Activated naive CD8-positive, alpha-beta T cell treated with anti-CD3 and anti-CD28 coated beads, Interleukin-2, amount 50 U/mL, for 24 hours (primary cell): ENCODE measurements around the gene WIPI1.
A peak's percentile ranks its signal among the peaks of the same experiment; 100 is the strongest.

ENCODE experiments used
- ATAC-seq: fragments of 150-1000 bp; cut with Tn5 transposase; one replicate; pipeline ENCODE4 v1.10.0; 2021
- DNase-seq: peaks from one replicate; pipeline ENCODE4 v3.0.0; 2021
- H3K27ac Mint-ChIP-seq: one replicate; pipeline ENCODE4 v1.8.0; 2021; ENCODE audit warnings: mild to moderate bottlenecking, mixed read lengths
- H3K27me3 Mint-ChIP-seq: one replicate; pipeline ENCODE4 v1.8.0; 2021; ENCODE audit warnings: mixed read lengths
- H3K36me3 Mint-ChIP-seq: one replicate; pipeline ENCODE4 v1.8.0; 2021; ENCODE audit warnings: low read depth, mixed read lengths
- H3K4me1 Mint-ChIP-seq: one replicate; pipeline ENCODE4 v1.8.0; 2021; ENCODE audit warnings: mixed read lengths
- H3K4me3 Mint-ChIP-seq: one replicate; pipeline ENCODE4 v1.8.0; 2021; ENCODE audit warnings: mild to moderate bottlenecking, moderate library complexity, mixed read lengths
- H3K9me3 Mint-ChIP-seq: one replicate; pipeline ENCODE4 v1.8.0; 2021; ENCODE audit warnings: mixed read lengths

The WIPI1 gene

GRCh38 chr17:68435876-68436842, 21.1 kb downstream of the WIPI1 start:
- no peaks in the 10 kb centered on the region for H3K27me3 Mint-ChIP-seq
- H3K36me3 Mint-ChIP-seq, result peaks cover 2% of the 10 kb centered on the region
- peak; percentile 87 for ATAC-seq
- peak overlapping the region; percentile 90 for H3K27ac Mint-ChIP-seq
- peaks cover 51% of the 10 kb centered on the region for H3K4me1 Mint-ChIP-seq
- H3K4me3 Mint-ChIP-seq, result peak overlapping the region; percentile 37
- no peaks in the 10 kb centered on the region for H3K9me3 Mint-ChIP-seq
- DNase-seq, result peak; percentile 86

- peaks cover 2% of the 10 kb centered on the region for H3K36me3 Mint-ChIP-seq
- no peaks in the 10 kb centered on the region for H3K9me3 Mint-ChIP-seq
- DNase-seq (no peak), ATAC-seq (no peak)
- no peak overlapping the region for H3K27ac Mint-ChIP-seq
- no peaks in the 10 kb centered on the region for H3K27me3 Mint-ChIP-seq
- no peak overlapping the region for H3K4me3 Mint-ChIP-seq
- H3K4me1 Mint-ChIP-seq, result peaks cover 43% of the 10 kb centered on the region
These were observed 21.9 kb downstream of the WIPI1 start for GRCh38 chr17:68435361-68435760.

GRCh38 chr17:68433911-68434508, 23.3 kb downstream of the WIPI1 start:
- DNase-seq, result no peak
- no peak overlapping the region for H3K27ac Mint-ChIP-seq
- H3K4me1 Mint-ChIP-seq, result peaks cover 37% of the 10 kb centered on the region
- H3K4me3 Mint-ChIP-seq, result no peak overlapping the region
- H3K9me3 Mint-ChIP-seq, result no peaks in the 10 kb centered on the region
- no peak for ATAC-seq
- H3K27me3 Mint-ChIP-seq, result no peaks in the 10 kb centered on the region
- peaks cover 5% of the 10 kb centered on the region for H3K36me3 Mint-ChIP-seq

DNA sequence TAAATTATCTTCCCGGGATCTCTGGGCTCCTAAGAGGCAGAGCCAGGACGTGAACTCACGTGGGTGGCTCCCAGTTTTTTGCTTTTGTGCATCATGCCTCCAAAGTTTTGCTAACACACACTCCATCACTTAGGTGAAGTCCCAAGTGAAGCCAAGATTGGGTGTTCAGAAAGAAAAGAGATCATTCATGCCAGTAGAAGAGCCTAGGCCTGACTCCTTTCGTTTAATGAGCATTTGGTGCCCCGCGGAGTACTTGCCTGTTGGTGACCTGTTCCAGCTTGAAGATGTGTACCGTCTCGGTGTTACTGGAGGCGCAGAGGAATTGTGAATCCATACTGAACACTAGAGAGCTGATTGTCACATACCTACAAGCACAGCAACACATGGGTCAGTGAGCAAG, 24.1 kb downstream of the WIPI1 start:
- DNase-seq (no peak), ATAC-seq (no peak)
- no peak overlapping the region for H3K27ac Mint-ChIP-seq
- peaks cover 5% of the 10 kb centered on the region for H3K36me3 Mint-ChIP-seq
- peaks cover 30% of the 10 kb centered on the region for H3K4me1 Mint-ChIP-seq
- H3K4me3 Mint-ChIP-seq, result no peak overlapping the region
- H3K9me3 Mint-ChIP-seq, result no peaks in the 10 kb centered on the region
- no peaks in the 10 kb centered on the region for H3K27me3 Mint-ChIP-seq

DNA sequence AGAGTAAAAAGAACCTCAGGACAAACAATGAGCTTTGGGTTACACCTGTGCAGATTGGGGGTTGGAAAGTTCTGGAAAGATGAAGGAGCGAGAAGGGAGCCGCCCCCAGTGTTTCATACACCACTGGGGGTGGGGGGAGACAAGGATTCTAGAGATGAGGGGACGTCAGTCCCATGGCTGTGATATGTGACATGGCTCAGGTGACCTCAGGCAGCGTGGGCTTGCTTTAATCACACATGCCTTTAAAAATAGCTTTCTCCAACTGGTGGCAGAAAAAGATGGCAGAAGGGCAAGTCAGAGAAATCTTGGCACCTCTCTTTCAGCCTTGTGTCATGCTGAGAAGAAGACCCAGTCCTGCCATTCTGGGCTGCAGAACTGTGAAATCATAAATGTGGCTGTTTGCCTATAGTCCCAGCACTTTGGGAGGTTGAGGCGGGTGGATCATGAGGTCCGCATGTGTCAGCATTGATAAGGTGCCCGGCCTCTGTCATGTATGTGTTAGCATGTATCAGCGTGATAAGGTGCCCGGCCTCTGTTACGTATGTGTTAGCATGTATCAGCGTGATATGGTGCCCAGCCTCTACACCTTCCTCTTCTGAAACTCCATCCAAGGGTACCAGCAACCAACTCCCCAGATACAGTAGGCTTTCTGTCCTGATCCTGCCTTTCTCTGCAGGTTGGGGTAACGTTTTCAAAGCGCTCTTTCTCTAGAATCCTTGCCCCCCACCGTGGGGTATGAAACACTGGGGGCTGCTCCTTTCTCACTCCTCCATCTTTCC, 25.0 kb downstream of the WIPI1 start:
- no peak for DNase-seq
- H3K27me3 Mint-ChIP-seq, result no peaks in the 10 kb centered on the region
- no peak overlapping the region for H3K4me3 Mint-ChIP-seq
- ATAC-seq, result no peak
- H3K27ac Mint-ChIP-seq, result no peak overlapping the region
- peaks cover 5% of the 10 kb centered on the region for H3K36me3 Mint-ChIP-seq
- peaks cover 21% of the 10 kb centered on the region for H3K4me1 Mint-ChIP-seq
- no peaks in the 10 kb centered on the region for H3K9me3 Mint-ChIP-seq

DNA sequence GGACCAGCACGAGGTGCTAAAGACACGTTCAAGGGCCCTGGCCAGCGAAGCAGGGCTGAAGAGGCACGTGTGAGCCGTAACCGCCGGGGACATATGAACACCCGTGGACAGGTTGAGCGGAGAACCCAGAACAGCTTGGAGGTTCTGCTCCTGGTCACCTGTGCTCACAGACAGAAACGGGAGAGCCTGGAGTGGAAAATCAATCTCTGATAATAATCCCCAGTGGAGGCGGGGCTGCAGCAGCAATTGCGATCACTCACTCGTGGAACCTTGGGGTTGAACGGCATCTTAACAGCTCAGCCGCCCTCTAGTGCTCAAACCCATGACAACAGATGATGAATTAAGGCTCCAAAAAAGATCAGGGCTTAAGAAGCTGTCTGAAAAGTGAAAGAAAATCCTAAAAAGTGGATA, 25.6 kb downstream of the WIPI1 start:
- Mint-ChIP-seq H3K9me3 (no peaks in the 10 kb centered on the region), H3K4me1 (peaks cover 15% of the 10 kb centered on the region), H3K27me3 (no peaks in the 10 kb centered on the region), H3K27ac (no peak overlapping the region), H3K36me3 (peaks cover 5% of the 10 kb centered on the region), H3K4me3 (no peak overlapping the region)
- ATAC-seq, result no peak
- DNase-seq, result peak; percentile 32

DNA sequence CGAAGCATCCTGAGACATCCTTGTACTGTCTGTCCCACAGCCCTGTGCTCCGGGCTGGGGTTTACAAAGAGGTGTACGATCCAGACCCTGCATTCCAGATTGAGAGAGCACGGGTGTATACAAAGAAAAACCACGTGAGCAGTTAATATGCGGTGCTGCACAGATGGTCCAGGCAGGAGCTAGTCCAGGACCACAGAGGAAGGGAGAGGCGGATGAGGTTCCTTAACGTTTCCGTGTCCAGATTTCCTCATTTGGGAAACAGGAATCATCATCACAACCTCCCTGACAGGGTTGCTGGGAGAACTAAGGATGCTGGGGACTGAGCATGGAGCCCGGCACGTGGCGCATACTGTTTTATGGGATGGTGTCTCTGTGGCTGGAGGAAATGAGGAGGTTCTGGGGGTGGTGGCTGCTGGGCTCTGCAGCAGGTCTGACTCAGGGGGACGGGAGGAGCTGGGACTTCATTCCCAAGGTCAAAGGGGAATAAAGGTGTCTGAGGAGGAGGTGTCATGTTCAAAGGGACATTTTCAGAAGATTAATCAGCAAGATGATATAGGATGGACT, 26.2 kb downstream of the WIPI1 start:
- ATAC-seq (no peak), DNase-seq (no peak)
- no peak overlapping the region for H3K4me3 Mint-ChIP-seq
- no peaks in the 10 kb centered on the region for H3K9me3 Mint-ChIP-seq
- H3K36me3 Mint-ChIP-seq, result peaks cover 5% of the 10 kb centered on the region
- H3K4me1 Mint-ChIP-seq, result peaks cover 9% of the 10 kb centered on the region
- H3K27ac Mint-ChIP-seq, result no peak overlapping the region
- no peaks in the 10 kb centered on the region for H3K27me3 Mint-ChIP-seq

DNA sequence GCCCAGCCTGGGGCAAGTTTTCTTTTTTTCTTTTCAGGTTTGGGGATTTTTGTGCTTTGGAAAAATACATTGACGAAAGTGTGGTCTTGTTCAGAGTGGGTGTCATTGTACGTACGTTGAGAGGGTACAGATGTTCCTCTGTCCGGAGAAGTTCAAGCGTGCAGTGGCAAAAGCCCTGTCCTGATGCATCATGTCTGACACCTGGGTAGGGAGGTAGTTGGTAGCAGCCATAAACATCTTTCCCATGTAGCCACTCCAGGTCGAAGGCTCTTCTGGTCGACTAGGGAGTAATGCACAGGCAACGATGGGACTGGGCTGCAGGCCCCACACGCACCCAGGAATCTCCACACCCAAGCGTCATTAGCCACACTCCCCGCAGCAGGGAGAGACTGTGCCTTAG, 27.4 kb downstream of the WIPI1 start:
- Mint-ChIP-seq H3K27ac (no peak overlapping the region), H3K4me3 (no peak overlapping the region), H3K9me3 (no peaks in the 10 kb centered on the region), H3K4me1 (peaks cover 4% of the 10 kb centered on the region), H3K36me3 (peaks cover 3% of the 10 kb centered on the region), H3K27me3 (no peaks in the 10 kb centered on the region)
- DNase-seq, result no peak
- no peak for ATAC-seq

GRCh38 chr17:68428498-68429172, 28.7 kb downstream of the WIPI1 start:
- DNase-seq (no peak), ATAC-seq (no peak)

DNA sequence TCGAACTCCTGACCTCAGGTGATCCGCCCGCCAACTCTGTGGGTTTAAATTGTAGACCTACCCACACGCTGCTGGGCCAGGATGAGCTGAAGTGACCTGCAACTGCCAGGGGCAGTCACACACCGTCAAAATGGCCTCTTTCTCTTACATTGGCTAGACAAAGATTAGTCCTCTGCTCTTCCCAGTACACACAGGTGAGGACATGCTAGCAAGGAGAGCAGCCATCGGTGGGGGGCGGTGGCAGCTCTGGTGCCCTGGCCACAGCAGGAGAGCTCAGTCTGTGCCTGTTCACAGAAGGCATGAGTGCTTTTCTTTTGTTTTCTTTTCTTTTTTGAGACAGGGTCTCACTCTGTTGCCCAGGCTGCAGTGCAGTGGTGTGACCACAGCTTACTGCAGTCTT, 29.7 kb downstream of the WIPI1 start:
- Mint-ChIP-seq H3K9me3 (no peaks in the 10 kb centered on the region), H3K4me3 (no peak overlapping the region), H3K27ac (no peak overlapping the region), H3K36me3 (peaks cover 3% of the 10 kb centered on the region), H3K27me3 (no peaks in the 10 kb centered on the region), H3K4me1 (peaks cover 4% of the 10 kb centered on the region)
- no peak for ATAC-seq
- no peak for DNase-seq

More at GRCh38 chr17:68428498-68429172, 28.7 kb downstream of the WIPI1 start:
- peaks cover 3% of the 10 kb centered on the region for H3K36me3 Mint-ChIP-seq
- H3K9me3 Mint-ChIP-seq, result no peaks in the 10 kb centered on the region
- H3K27me3 Mint-ChIP-seq, result no peaks in the 10 kb centered on the region
- peaks cover 4% of the 10 kb centered on the region for H3K4me1 Mint-ChIP-seq
- no peak overlapping the region for H3K4me3 Mint-ChIP-seq
- no peak overlapping the region for H3K27ac Mint-ChIP-seq

GRCh38 chr17:68425979-68426378, 31.3 kb downstream of the WIPI1 start:
- Mint-ChIP-seq H3K9me3 (no peaks in the 10 kb centered on the region), H3K36me3 (peaks cover 3% of the 10 kb centered on the region), H3K4me3 (no peak overlapping the region), H3K27me3 (no peaks in the 10 kb centered on the region), H3K27ac (no peak overlapping the region), H3K4me1 (no peaks in the 10 kb centered on the region)
- DNase-seq, result no peak
- no peak for ATAC-seq

GRCh38 chr17:68424861-68425260, 32.4 kb downstream of the WIPI1 start:
- Mint-ChIP-seq H3K9me3 (no peaks in the 10 kb centered on the region), H3K4me3 (no peak overlapping the region), H3K27me3 (no peaks in the 10 kb centered on the region), H3K4me1 (no peaks in the 10 kb centered on the region), H3K27ac (no peak overlapping the region), H3K36me3 (peaks cover 7% of the 10 kb centered on the region)
- no peak for DNase-seq
- no peak for ATAC-seq

- ATAC-seq, result no peak
- H3K36me3 Mint-ChIP-seq, result peaks cover 6% of the 10 kb centered on the region
- H3K4me3 Mint-ChIP-seq, result no peak overlapping the region
- H3K4me1 Mint-ChIP-seq, result no peaks in the 10 kb centered on the region
- H3K9me3 Mint-ChIP-seq, result no peaks in the 10 kb centered on the region
- DNase-seq, result no peak
- no peak overlapping the region for H3K27ac Mint-ChIP-seq
- H3K27me3 Mint-ChIP-seq, result no peaks in the 10 kb centered on the region
These were observed 33.1 kb downstream of the WIPI1 start for GRCh38 chr17:68424203-68424602.

DNA sequence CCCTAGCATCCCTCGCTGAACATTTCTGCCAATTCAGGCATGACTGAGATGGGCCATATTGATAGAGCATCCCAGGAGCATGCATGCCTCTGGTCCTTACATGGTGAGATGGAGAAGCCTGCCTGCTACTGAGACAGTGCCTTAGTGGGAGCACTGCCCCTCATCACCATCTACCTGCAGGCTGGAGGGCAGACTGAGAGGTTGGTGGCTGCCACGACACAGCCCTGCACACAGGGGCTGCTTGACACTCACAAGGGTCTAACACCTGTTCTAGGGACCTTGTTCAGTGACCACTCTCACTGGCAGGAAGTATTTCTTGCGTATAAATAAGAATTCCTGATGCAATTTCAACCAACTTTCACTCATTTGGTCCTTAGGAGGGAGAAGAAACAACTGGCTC, 34.0 kb downstream of the WIPI1 start:
- Mint-ChIP-seq H3K36me3 (peaks cover 6% of the 10 kb centered on the region), H3K4me1 (no peaks in the 10 kb centered on the region), H3K27me3 (no peaks in the 10 kb centered on the region), H3K27ac (no peak overlapping the region), H3K9me3 (no peaks in the 10 kb centered on the region), H3K4me3 (no peak overlapping the region)
- ATAC-seq, result no peak
- no peak for DNase-seq
